ENCODE results near the gene PSMD1.
"Not testable (repeated sequence)": the region's sequence is repeated elsewhere in the genome, so short reads cannot be mapped to it uniquely, and the experiment has no call there.

The PSMD1 gene

GRCh38 chr2:231186325-231186724, 129.7 kb downstream of the PSMD1 start:
- no peak for DNase-seq (ENCODE audit: low read depth)

GRCh38 chr2:231187736-231188505, 131.3 kb downstream of the PSMD1 start:
- DNase-seq (ENCODE audit: low read depth), result no peak

- DNase-seq (ENCODE audit: low read depth), result no peak
Observed at GRCh38 chr2:231188506-231189170, 132.0 kb downstream of the PSMD1 start.

GRCh38 chr2:231189171-231189530, 132.5 kb downstream of the PSMD1 start:
- DNase-seq (ENCODE audit: low read depth), result no peak

GRCh38 chr2:231189571-231190495, 133.2 kb downstream of the PSMD1 start:
- DNase-seq (ENCODE audit: low read depth), result no peak

- no peak for DNase-seq (ENCODE audit: low read depth)
Observed at GRCh38 chr2:231190531-231191197, 134.0 kb downstream of the PSMD1 start.

- no peak for DNase-seq (ENCODE audit: low read depth)
Observed at GRCh38 chr2:231191896-231192872, 135.5 kb downstream of the PSMD1 start.

GRCh38 chr2:231193216-231193615, 136.5 kb downstream of the PSMD1 start:
- DNase-seq (ENCODE audit: low read depth), result no peak

- DNase-seq (ENCODE audit: low read depth), result no peak
Observed at GRCh38 chr2:231196592-231196991, 139.9 kb downstream of the PSMD1 start.

- DNase-seq (ENCODE audit: low read depth), result not testable (repeated sequence)
Observed at GRCh38 chr2:231197196-231197595, 140.5 kb downstream of the PSMD1 start.

GRCh38 chr2:231197706-231198290, 141.1 kb downstream of the PSMD1 start:
- no peak for DNase-seq (ENCODE audit: low read depth)

- DNase-seq (ENCODE audit: low read depth), result peak; percentile 60
Observed at GRCh38 chr2:231198291-231199173, 141.9 kb downstream of the PSMD1 start, which contains the start of gene ARMC9. TSS of gene ARMC9 (plus strand) at chr2:231198631. CDS start at chr2:231206239, 7,608 bp downstream.

- no peak for DNase-seq (ENCODE audit: low read depth)
Observed at GRCh38 chr2:231199219-231199618, 142.6 kb downstream of the PSMD1 start.

- no peak for DNase-seq (ENCODE audit: low read depth)
Observed at GRCh38 chr2:231200805-231201474, 144.3 kb downstream of the PSMD1 start.

GRCh38 chr2:231201475-231201814, 144.8 kb downstream of the PSMD1 start:
- DNase-seq (ENCODE audit: low read depth), result no peak

- no peak for DNase-seq (ENCODE audit: low read depth)
Observed at GRCh38 chr2:231203087-231203486, 146.4 kb downstream of the PSMD1 start.

GRCh38 chr2:231204146-231204545, 147.5 kb downstream of the PSMD1 start:
- no peak for DNase-seq (ENCODE audit: low read depth)

GRCh38 chr2:231204581-231204980, 147.9 kb downstream of the PSMD1 start:
- no peak for DNase-seq (ENCODE audit: low read depth)

- no peak for DNase-seq (ENCODE audit: low read depth)
Observed at GRCh38 chr2:231207734-231208133, 151.1 kb downstream of the PSMD1 start.
